ENCODE results near the gene PLA1A. TPM values are rescaled to one million over a fixed set of nuclear protein-coding genes. Genes with fewer than 3 reads are reported as not detected.
A peak's percentile ranks its signal among the peaks of the same experiment; 100 is the strongest.

PLA1A gene
- total and polyA plus RNA-seq, 5 donors = 4.3 to 7.5 (median 4.9) TPM

DNA sequence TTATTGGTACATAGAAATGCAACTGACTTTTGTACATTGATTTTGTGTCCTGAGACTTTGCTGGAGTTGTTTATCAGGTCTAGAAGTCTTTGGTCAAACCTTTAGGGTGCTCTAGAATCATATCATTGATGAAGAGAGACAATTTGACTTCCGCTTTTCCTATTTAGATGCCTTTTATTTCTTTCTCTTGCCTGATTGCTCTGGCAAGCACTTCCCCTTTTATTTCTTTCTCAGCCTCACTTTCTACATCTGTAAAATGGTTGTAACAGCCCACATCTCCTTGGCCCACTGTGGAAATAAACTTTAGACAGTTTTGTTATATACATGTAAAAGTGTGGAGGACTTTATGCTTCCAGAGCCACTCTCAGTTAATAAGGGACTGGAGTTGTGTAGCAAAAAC is 14.0 kb downstream of the PLA1A start:
- 95% methylated on average over 1 of the region's 1 CpG for WGBS
- H3K9me3 ChIP-seq (ENCODE audit: control insufficient read depth, low read length) = no peaks in the 10 kb centered on the region
- no peak for DNase-seq
- no peak overlapping the region for H3K27ac ChIP-seq (ENCODE audit: low read length)
- intact Hi-C loops (cut with DNase I) = no loop called here
- no peaks in the 10 kb centered on the region for H3K27me3 ChIP-seq (ENCODE audit: control insufficient read depth, insufficient read depth)
- H3K4me1 ChIP-seq (ENCODE audit: control insufficient read depth, insufficient read depth, low read length) = no peaks in the 10 kb centered on the region
- H3K4me3 ChIP-seq (ENCODE audit: low read length) = no peak overlapping the region
- ATAC-seq = no peak

DNA sequence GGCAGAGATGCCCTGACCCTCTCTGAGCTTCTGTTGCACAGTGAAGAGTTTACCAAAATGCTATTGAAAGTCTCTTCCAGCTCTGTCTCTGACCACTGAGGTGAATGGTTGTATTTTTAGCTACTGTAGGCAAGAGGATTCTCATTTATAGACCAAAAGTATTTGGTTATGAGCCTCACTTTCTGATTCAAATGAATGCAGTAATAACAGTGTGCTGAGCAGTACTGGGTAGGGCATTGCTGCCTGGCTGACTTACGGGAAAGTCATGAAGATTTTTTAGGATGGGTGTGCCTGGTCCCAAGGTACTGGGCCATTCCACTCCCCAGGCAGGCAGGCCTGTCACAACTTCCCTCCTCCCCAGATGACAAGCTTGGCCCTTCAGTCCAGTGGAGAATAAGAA is 15.5 kb downstream of the PLA1A start:
- ATAC-seq (no peak), DNase-seq (no peak)
- intact Hi-C loops (cut with DNase I) = no loop called here
- WGBS = 92% methylated on average over 1 of the region's 1 CpG
- Histone ChIP-seq H3K27me3 (ENCODE audit: control insufficient read depth, insufficient read depth) (no peaks in the 10 kb centered on the region), H3K9me3 (ENCODE audit: control insufficient read depth, low read length) (no peaks in the 10 kb centered on the region), H3K4me1 (ENCODE audit: control insufficient read depth, insufficient read depth, low read length) (no peaks in the 10 kb centered on the region), H3K4me3 (ENCODE audit: low read length) (no peak overlapping the region), H3K27ac (ENCODE audit: low read length) (no peak overlapping the region)

GRCh38 chr3:119613872-119614271 is 16.2 kb downstream of the PLA1A start:
- DNase-seq = no peak
- ATAC-seq = no peak
- Histone ChIP-seq H3K9me3 (ENCODE audit: control insufficient read depth, low read length) (no peaks in the 10 kb centered on the region), H3K4me3 (ENCODE audit: low read length) (no peak overlapping the region), H3K4me1 (ENCODE audit: control insufficient read depth, insufficient read depth, low read length) (no peaks in the 10 kb centered on the region), H3K27me3 (ENCODE audit: control insufficient read depth, insufficient read depth) (no peaks in the 10 kb centered on the region), H3K27ac (ENCODE audit: low read length) (no peak overlapping the region)
- 89% methylated on average over 4 of the region's 4 CpGs for WGBS
- intact Hi-C loops (cut with DNase I) = no loop called here

DNA sequence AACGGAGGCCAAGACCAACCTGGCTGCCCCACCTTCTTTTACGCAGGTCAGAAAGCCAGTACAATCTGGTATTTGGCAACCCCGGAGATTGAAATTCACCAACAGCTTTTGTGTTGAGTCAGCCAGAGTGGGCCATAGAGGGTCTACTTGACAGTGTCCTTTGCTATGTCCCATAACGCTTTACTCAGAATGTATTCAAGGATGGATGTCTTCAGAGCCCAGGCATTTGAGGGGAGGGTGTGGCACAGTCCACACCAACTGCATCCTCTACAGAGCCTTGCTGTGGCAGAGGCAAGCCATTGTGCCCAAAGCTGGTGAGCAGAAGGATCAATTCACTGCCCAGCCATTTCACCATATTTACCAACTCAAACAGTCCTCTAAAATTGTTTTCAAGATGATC is 18.4 kb downstream of the PLA1A start:
- Histone ChIP-seq H3K27ac (ENCODE audit: low read length) (no peak overlapping the region), H3K4me3 (ENCODE audit: low read length) (no peak overlapping the region), H3K9me3 (ENCODE audit: control insufficient read depth, low read length) (no peaks in the 10 kb centered on the region), H3K27me3 (ENCODE audit: control insufficient read depth, insufficient read depth) (no peaks in the 10 kb centered on the region), H3K4me1 (ENCODE audit: control insufficient read depth, insufficient read depth, low read length) (no peaks in the 10 kb centered on the region)
- no peak for DNase-seq
- 81% methylated on average over 4 of the region's 4 CpGs for WGBS
- no peak for ATAC-seq
- intact Hi-C loops (cut with DNase I) = no loop called here

- WGBS = 69% methylated on average over 7 of the region's 7 CpGs
- Histone ChIP-seq H3K4me1 (ENCODE audit: control insufficient read depth, insufficient read depth, low read length) (no peaks in the 10 kb centered on the region), H3K27me3 (ENCODE audit: control insufficient read depth, insufficient read depth) (no peaks in the 10 kb centered on the region), H3K27ac (ENCODE audit: low read length) (no peak overlapping the region), H3K9me3 (ENCODE audit: control insufficient read depth, low read length) (no peaks in the 10 kb centered on the region), H3K4me3 (ENCODE audit: low read length) (no peak overlapping the region)
- DNase-seq (no peak), ATAC-seq (no peak)
- intact Hi-C loops (cut with DNase I) = no loop called here
Observed at GRCh38 chr3:119619094-119619493, 21.4 kb downstream of the PLA1A start.

DNA sequence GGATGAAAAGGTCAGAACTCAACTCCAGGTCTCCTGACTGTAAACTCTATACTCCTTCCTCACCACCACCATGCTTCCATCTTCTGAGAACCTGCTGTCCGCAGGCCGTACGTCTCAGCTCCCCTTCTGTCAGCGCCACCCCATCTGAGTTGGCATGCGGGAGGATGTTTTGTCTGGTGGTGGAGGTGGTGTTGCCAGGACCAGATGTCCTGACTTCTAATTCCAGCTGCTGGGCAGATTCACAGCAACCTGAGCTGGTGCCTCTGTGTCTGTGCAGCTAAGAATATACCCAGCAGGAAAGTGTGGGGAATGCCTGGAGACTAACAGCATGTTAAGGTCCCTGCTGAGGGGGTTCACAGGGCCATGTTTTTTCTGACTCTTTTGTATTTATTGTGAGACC is 23.2 kb downstream of the PLA1A start:
- Histone ChIP-seq H3K4me3 (ENCODE audit: low read length) (no peak overlapping the region), H3K27ac (ENCODE audit: low read length) (no peak overlapping the region), H3K4me1 (ENCODE audit: control insufficient read depth, insufficient read depth, low read length) (peaks cover 5% of the 10 kb centered on the region), H3K9me3 (ENCODE audit: control insufficient read depth, low read length) (no peaks in the 10 kb centered on the region), H3K27me3 (ENCODE audit: control insufficient read depth, insufficient read depth) (no peaks in the 10 kb centered on the region)
- 86% methylated on average over 5 of the region's 5 CpGs for WGBS
- intact Hi-C loops (cut with DNase I) = no loop called here
- peak in 1 of 2 donors; percentile 20 for ATAC-seq
- DNase-seq = no peak

DNA sequence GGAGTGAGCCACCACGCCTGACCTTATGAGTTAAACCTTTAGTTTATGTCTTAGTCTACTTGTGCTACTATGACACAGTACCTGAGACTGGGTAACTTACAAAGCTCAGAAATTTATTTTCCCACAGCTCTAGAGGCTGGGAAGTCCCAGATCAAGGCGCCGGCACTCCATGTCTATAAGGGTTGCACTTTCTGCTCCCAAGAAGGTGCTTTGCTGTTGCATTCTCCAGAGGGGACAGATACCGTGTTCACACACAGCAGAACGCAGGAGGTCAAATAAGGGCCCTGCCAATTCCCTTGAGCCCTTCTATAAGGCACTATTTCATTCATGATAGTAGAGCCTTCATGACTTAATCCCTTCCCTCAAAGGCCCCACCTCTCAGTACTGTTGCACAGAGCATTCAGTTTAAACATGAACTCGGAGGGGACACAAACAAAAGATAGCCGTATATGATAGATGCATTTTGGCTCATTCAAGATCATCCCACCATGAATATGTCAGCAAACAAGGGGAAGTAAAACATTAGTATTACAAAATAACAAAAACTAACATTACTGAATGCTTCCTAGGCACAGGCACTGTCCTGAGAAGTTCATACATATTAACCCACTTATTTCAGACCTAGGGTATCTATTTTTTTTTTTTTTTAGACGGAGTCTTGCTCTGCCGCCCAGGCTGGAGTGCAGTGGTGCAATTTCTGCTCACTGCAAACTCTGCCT is 26.5 kb downstream of the PLA1A start:
- no peak for DNase-seq
- H3K27me3 ChIP-seq (ENCODE audit: control insufficient read depth, insufficient read depth) = no peaks in the 10 kb centered on the region
- no peak overlapping the region for H3K27ac ChIP-seq (ENCODE audit: low read length)
- ATAC-seq = no peak
- WGBS = 91% methylated on average over 9 of the region's 9 CpGs
- peaks cover 23% of the 10 kb centered on the region for H3K4me1 ChIP-seq (ENCODE audit: control insufficient read depth, insufficient read depth, low read length)
- intact Hi-C loops (cut with DNase I) = no loop called here
- H3K9me3 ChIP-seq (ENCODE audit: control insufficient read depth, low read length) = no peaks in the 10 kb centered on the region
- no peak overlapping the region for H3K4me3 ChIP-seq (ENCODE audit: low read length)

- WGBS = 56% methylated on average over 8 of the region's 8 CpGs
- Histone ChIP-seq H3K4me3 (ENCODE audit: low read length) (no peak overlapping the region), H3K27me3 (ENCODE audit: control insufficient read depth, insufficient read depth) (no peaks in the 10 kb centered on the region), H3K4me1 (ENCODE audit: control insufficient read depth, insufficient read depth, low read length) (peaks cover 24% of the 10 kb centered on the region), H3K9me3 (ENCODE audit: control insufficient read depth, low read length) (no peaks in the 10 kb centered on the region), H3K27ac (ENCODE audit: low read length) (no peak overlapping the region)
- DNase-seq (no peak), ATAC-seq (no peak)
- intact Hi-C loops (cut with DNase I) = no loop called here
Observed at GRCh38 chr3:119625451-119626153, 27.9 kb downstream of the PLA1A start.

DNA sequence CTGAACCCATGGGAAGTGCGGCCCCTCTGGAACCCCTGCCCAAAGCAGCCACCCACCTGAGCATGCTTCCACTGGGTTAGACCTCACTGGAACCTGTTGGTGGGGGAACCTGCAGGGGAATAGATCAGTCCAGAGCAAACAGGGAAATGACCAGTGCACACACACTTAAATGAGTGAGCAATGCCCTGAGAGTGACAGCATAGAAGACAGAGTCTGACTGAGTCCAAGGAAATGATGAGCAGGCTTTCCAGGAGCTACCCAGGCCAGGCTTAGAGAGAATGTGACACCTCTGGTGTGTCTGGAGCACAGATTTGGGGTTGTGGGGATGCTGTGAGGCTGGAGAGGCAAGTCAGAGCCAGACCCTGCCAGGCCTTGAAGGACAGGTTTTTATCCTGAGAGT is 28.5 kb downstream of the PLA1A start:
- DNase-seq (no peak), ATAC-seq (no peak)
- Histone ChIP-seq H3K9me3 (ENCODE audit: control insufficient read depth, low read length) (no peaks in the 10 kb centered on the region), H3K27ac (ENCODE audit: low read length) (no peak overlapping the region), H3K4me3 (ENCODE audit: low read length) (no peak overlapping the region), H3K27me3 (ENCODE audit: control insufficient read depth, insufficient read depth) (no peaks in the 10 kb centered on the region), H3K4me1 (ENCODE audit: control insufficient read depth, insufficient read depth, low read length) (peaks cover 24% of the 10 kb centered on the region)
- 80% methylated on average over 1 of the region's 1 CpG for WGBS
- intact Hi-C loops (cut with DNase I) = no loop called here

DNA sequence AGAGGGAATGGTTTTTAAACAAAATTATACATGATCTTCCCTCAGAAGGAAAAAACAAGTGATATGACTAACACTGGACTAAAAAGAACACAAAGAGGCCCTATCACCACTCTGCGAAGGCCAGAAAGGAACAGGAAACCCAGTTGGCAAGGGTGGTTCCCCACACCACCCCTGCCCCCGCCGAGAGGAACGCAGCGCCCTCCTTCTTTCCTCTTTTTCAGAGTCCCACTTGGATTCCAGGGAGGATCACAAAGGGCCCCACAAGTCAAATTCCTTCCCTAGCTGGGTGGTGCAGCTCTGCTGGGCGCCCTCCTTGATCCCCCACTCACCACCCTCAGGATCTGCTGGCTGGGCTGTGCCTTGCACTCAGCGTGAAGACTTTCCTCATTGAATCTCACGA is 29.8 kb downstream of the PLA1A start:
- H3K27me3 ChIP-seq (ENCODE audit: control insufficient read depth, insufficient read depth) = no peaks in the 10 kb centered on the region
- no peaks in the 10 kb centered on the region for H3K9me3 ChIP-seq (ENCODE audit: control insufficient read depth, low read length)
- H3K27ac ChIP-seq (ENCODE audit: low read length) = peak overlapping the region; percentile 32
- intact Hi-C loops (cut with DNase I) = no loop called here
- peaks cover 24% of the 10 kb centered on the region for H3K4me1 ChIP-seq (ENCODE audit: control insufficient read depth, insufficient read depth, low read length)
- DNase-seq (peak; percentile 53 to 74 (median 73)), ATAC-seq (peak; percentile 62 to 70)
- WGBS = 54% methylated on average over 8 of the region's 8 CpGs
- H3K4me3 ChIP-seq (ENCODE audit: low read length) = no peak overlapping the region

GRCh38 chr3:119628390-119628789 is 30.7 kb downstream of the PLA1A start:
- peaks cover 24% of the 10 kb centered on the region for H3K4me1 ChIP-seq (ENCODE audit: control insufficient read depth, insufficient read depth, low read length)
- H3K4me3 ChIP-seq (ENCODE audit: low read length) = no peak overlapping the region
- whole genome bisulfite sequencing = 89% methylated on average over 4 of the region's 4 CpGs
- ATAC-seq (no peak), DNase-seq (no peak)
- no peaks in the 10 kb centered on the region for H3K9me3 ChIP-seq (ENCODE audit: control insufficient read depth, low read length)
- no peaks in the 10 kb centered on the region for H3K27me3 ChIP-seq (ENCODE audit: control insufficient read depth, insufficient read depth)
- peak overlapping the region; percentile 42 for H3K27ac ChIP-seq (ENCODE audit: low read length)
- intact Hi-C loops (cut with DNase I) = no loop called here
